IMR-90 (cell line): Measurements from ENCODE around the gene STX17. TPM values are rescaled to one million over a fixed set of nuclear protein-coding genes. Genes with fewer than 3 reads are reported as not detected.

Experiments
- ATAC-seq: fragments of 200-7000 bp; cut with Tn5 transposase; 2 replicates; pipeline ENCODE4 v1.9.1; 2020; ENCODE audit warnings: low read depth, mild to moderate bottlenecking, moderate library complexity
- BruUV-seq: library from RNA; stranded (reverse); fragments of 400-500 nt; replicated peaks from 2 replicates; lab custom pipeline; 2021; lab: Mats Ljungman, UMichigan
- CTCF ChIA-PET: fragments of 300-600 bp; formaldehyde crosslinking; extraction: SDS; loops from one replicate; lab custom pipeline; 2021; ENCODE audit warnings: antibody characterized with exemption; lab: Yijun Ruan, JAX
- POLR2A ChIA-PET: fragments of 300-600 bp; sonication (Branson Sonifier 250); formaldehyde crosslinking; loops from one replicate; lab custom pipeline; 2022; ENCODE audit warnings: antibody characterized with exemption; ENCODE audit not compliant: unreplicated experiment; lab: Charles Lee
- DNase-seq: peaks from one replicate; pipeline ENCODE4 v3.0.0; 2013
- H2AFZ ChIP-seq: replicated peaks from 2 replicates; pipeline ENCODE3; 2013; ENCODE audit warnings: low read length, mild to moderate bottlenecking; ENCODE audit not compliant: poor library complexity
- H2AK5ac ChIP-seq: 2 replicates; pipeline ENCODE4 v1.6.1; 2013; ENCODE audit warnings: low read depth, low read length, inconsistent platforms
- H2AK9ac ChIP-seq: replicated peaks from 2 replicates; pipeline ENCODE3; 2013; ENCODE audit warnings: mild to moderate bottlenecking, low read depth, low read length, moderate library complexity; ENCODE audit not compliant: poor library complexity
- H2BK120ac ChIP-seq: 2 replicates; pipeline ENCODE4 v1.6.1; 2013; ENCODE audit warnings: low read depth, low read length, inconsistent platforms
- H2BK15ac ChIP-seq: 3 replicates; pipeline ENCODE4 v1.6.1; 2013; ENCODE audit warnings: low read depth, low read length, inconsistent platforms
- H2BK20ac ChIP-seq: 2 replicates; pipeline ENCODE4 v1.6.1; 2013; ENCODE audit warnings: low read depth, mild to moderate bottlenecking, inconsistent platforms, low read length, moderate library complexity
- H2BK5ac ChIP-seq: 2 replicates; pipeline ENCODE4 v1.6.1; 2013; ENCODE audit warnings: mild to moderate bottlenecking, low read depth, low read length, inconsistent platforms; ENCODE audit not compliant: poor library complexity, severe bottlenecking
- H3K14ac ChIP-seq: replicated peaks from 2 replicates; pipeline ENCODE4 v1.6.1; 2013; ENCODE audit warnings: low read depth, low read length, inconsistent platforms
- H3K18ac ChIP-seq: 2 replicates; pipeline ENCODE4 v1.6.1; 2013; ENCODE audit warnings: low read depth, low read length, control low read depth
- H3K23ac ChIP-seq: 2 replicates; pipeline ENCODE4 v1.6.1; 2013; ENCODE audit warnings: low read depth, low read length, inconsistent platforms
- H3K27ac ChIP-seq: 2 replicates; pipeline ENCODE4 v1.5.1; 2013; ENCODE audit warnings: mild to moderate bottlenecking, control low read depth, low read length; ENCODE audit not compliant: insufficient read depth
- H3K27me3 ChIP-seq: 2 replicates; pipeline ENCODE4 v1.6.1; 2013; ENCODE audit warnings: low read length; ENCODE audit not compliant: control insufficient read depth, insufficient read depth
- H3K36me3 ChIP-seq: 2 replicates; pipeline ENCODE4 v1.6.1; 2013; ENCODE audit warnings: low read length, mixed read lengths; ENCODE audit not compliant: control insufficient read depth, insufficient read depth
- H3K4ac ChIP-seq: 2 replicates; pipeline ENCODE4 v1.6.1; 2013; ENCODE audit warnings: low read depth, low read length, inconsistent platforms
- H3K4me1 ChIP-seq: 2 replicates; pipeline ENCODE4 v1.6.1; 2013; ENCODE audit warnings: low read length, mixed read lengths; ENCODE audit not compliant: control insufficient read depth, insufficient read depth
- H3K4me2 ChIP-seq: 2 replicates; pipeline ENCODE4 v1.6.1; 2013; ENCODE audit warnings: low read depth, mild to moderate bottlenecking, control low read depth, low read length, moderate library complexity
- H3K4me3 ChIP-seq: 2 replicates; pipeline ENCODE4 v1.5.1; 2013; ENCODE audit warnings: low read depth, mild to moderate bottlenecking, control low read depth, low read length, moderate library complexity; ENCODE audit not compliant: insufficient read depth
- H3K56ac ChIP-seq: 2 replicates; pipeline ENCODE4 v1.6.1; 2013; ENCODE audit warnings: low read length, inconsistent platforms; ENCODE audit not compliant: insufficient read depth; ENCODE audit errors: extremely low read depth
- H3K79me1 ChIP-seq, 2 experiments: 2 replicates each; pipeline ENCODE4 v1.6.1; 2013; ENCODE audit warnings: low read length in 2 of 2, inconsistent platforms in 1 of 2, low read depth in 1 of 2
- H3K9ac ChIP-seq: 2 replicates; pipeline ENCODE4 v1.6.1; 2013; ENCODE audit warnings: low read depth, low read length, control low read depth
- H3K9me1 ChIP-seq: 2 replicates; pipeline ENCODE4 v1.6.1; 2013; ENCODE audit warnings: low read length, inconsistent platforms; ENCODE audit not compliant: insufficient read depth
- H3K9me3 ChIP-seq: 2 replicates; pipeline ENCODE4 v1.6.1; 2013; ENCODE audit warnings: low read length; ENCODE audit not compliant: control insufficient read depth, insufficient read depth
- H4K20me1 ChIP-seq: 2 replicates; pipeline ENCODE4 v1.6.1; 2013; ENCODE audit warnings: low read length, inconsistent platforms; ENCODE audit not compliant: insufficient read depth
- H4K5ac ChIP-seq: 2 replicates; pipeline ENCODE4 v1.6.1; 2013; ENCODE audit warnings: mild to moderate bottlenecking, low read depth, low read length, control low read depth
- H4K8ac ChIP-seq, 2 experiments: 2 replicates each; pipeline ENCODE4 v1.6.1; 2013; ENCODE audit warnings: low read depth in 2 of 2, low read length in 2 of 2, control low read depth in 1 of 2, inconsistent platforms in 1 of 2
- H4K91ac ChIP-seq: 2 replicates; pipeline ENCODE4 v1.6.1; 2013; ENCODE audit warnings: low read depth, low read length, inconsistent platforms; ENCODE audit not compliant: insufficient read depth
- CEBPB ChIP-seq: IDR thresholded peaks from 2 replicates; pipeline ENCODE4 v1.6.1; 2012; ENCODE audit warnings: low read depth, low read length, improper control_type of control experiment
- FOS ChIP-seq: fragments of 150-350 bp; IDR thresholded peaks from 2 replicates; pipeline ENCODE4 v1.6.1; 2016; ENCODE audit warnings: low read depth, low read length
- MXI1 ChIP-seq: IDR thresholded peaks from 2 replicates; pipeline ENCODE4 v1.6.1; 2012; ENCODE audit warnings: low read depth, mild to moderate bottlenecking, low read length, moderate library complexity, borderline replicate concordance
- NFE2L2 ChIP-seq: fragments of 150-350 bp; IDR thresholded peaks from 2 replicates; pipeline ENCODE4 v1.6.1; 2016; ENCODE audit warnings: low read depth, mild to moderate bottlenecking, low read length
- RCOR1 ChIP-seq: IDR thresholded peaks from 2 replicates; pipeline ENCODE4 v1.6.1; 2012; ENCODE audit warnings: mild to moderate bottlenecking, low read length, improper control_type of control experiment; ENCODE audit not compliant: insufficient replicate concordance
- WGBS, 2 experiments: methylation state at CpG; one replicate each; pipeline versions ENCODE4 v1.1.5 to v1.1.7; 2013; ENCODE audit warnings: missing lambda C conversion rate in 2 of 2; ENCODE audit not compliant: insufficient read length in 1 of 2; ENCODE audit errors: extremely low coverage in 2 of 2; 5-methylcytosine and 5-hydroxymethylcytosine counted together
- dilution Hi-C: fragments of 300-500 bp; cut with HindIII; formaldehyde crosslinking; loops from one replicate; pipeline ENCODE4 v1.14.3; 2018; ENCODE audit warnings: low sequenced_read_pairs; ENCODE audit not compliant: unreplicated experiment
- in situ Hi-C: fragments of 300-500 bp; cut with MboI; formaldehyde crosslinking; loops from 3 replicates; pipeline ENCODE4 v1.14.3; 2019; ENCODE audit warnings: low sequenced_read_pairs, inconsistent platforms, mixed read lengths
- intact Hi-C: fragments of 100-400 bp; cut with micrococcal nuclease; formaldehyde crosslinking; loops from 2 replicates; pipeline ENCODE4 v1.10.0; 2022
- polyA plus RNA-seq, 3 experiments: library from polyadenylated mRNA; depleted of rRNA; stranded (reverse); fragments of >200 nt; gene quantifications; 2 replicates each; pipeline ENCODE4 v1.2.3, GENCODE V29; 2012; ENCODE audit warnings: low replicate concordance in 1 of 3
- total RNA-seq: library from RNA; depleted of rRNA; stranded (reverse); fragments of >200 nt; gene quantifications from 2 replicates; pipeline ENCODE4 v1.2.3, GENCODE V29; 2012

STX17 gene
- total and polyA plus RNA-seq, 2 of the 4 experiments (the other 2 are of a cell fraction): 6.2 to 11.7 TPM

GRCh38 chr9:99860266-99860665, 46.2 kb upstream of the STX17 start:
- Histone ChIP-seq H3K36me3 (peaks cover 6% of the 10 kb centered on the region; the same call in 1 of the 2 replicates), H3K27ac (no peak overlapping the region), H3K18ac (no peak overlapping the region), H3K79me1 (0 out of 4 replicates have a peak, but pooled peaks cover 0 to 4% of the 10 kb centered on the region in 2 experiments), H2AK5ac (no peak overlapping the region), H2BK20ac (no peak overlapping the region), H4K5ac (no peak overlapping the region), H4K91ac (no peak overlapping the region), H2AFZ (no peak overlapping the region), H4K20me1 (no peaks in the 10 kb centered on the region), H3K14ac (no peak overlapping the region), H3K9me1 (peaks cover 3% of the 10 kb centered on the region; the same call in 1 of the 2 replicates), H2BK15ac (no peak overlapping the region), H3K56ac (no peak overlapping the region), H3K23ac (no peak overlapping the region), H3K9me3 (no peaks in the 10 kb centered on the region), H2BK5ac (no peak overlapping the region), H3K4me1 (peaks cover 3% of the 10 kb centered on the region; the same call in 1 of the 2 replicates), H3K4me2 (no peak overlapping the region), H2BK120ac (no peak overlapping the region), H3K4me3 (no peak overlapping the region), H3K4ac (no peak overlapping the region), H2AK9ac (no peak overlapping the region), H3K9ac (no peak overlapping the region), H4K8ac (no peak overlapping the region), H3K27me3 (no peaks in the 10 kb centered on the region)
- DNase-seq (no peak), ATAC-seq (no peak)
- TF ChIP-seq MXI1 (no peak), RCOR1 (no peak), FOS (no peak), NFE2L2 (no peak), CEBPB (no peak)
- ChIA-PET CTCF (no interaction called here), POLR2A (no interaction called here)
- intact Hi-C loops (no loop called here), in situ Hi-C loops (no loop called here), dilution Hi-C loops (no loop called here)
- BruUV-seq: no TSS peak
- no CpG with 5 or more reads among the region's 1 CpG for WGBS, 2 experiments
